GM19240 (cell line): ENCODE measurements around the gene TSPYL6.

Source experiments
- DNase-seq: peaks from one replicate; pipeline ENCODE4 v3.0.0; 2011; ENCODE audit warnings: low spot score; ENCODE audit not compliant: insufficient read length

TSPYL6 gene

GRCh38 chr2:54258166-54258565, 2.1 kb upstream of the TSPYL6 start:
- no peak for DNase-seq

GRCh38 chr2:54255230-54256090, 569 bp downstream of the TSPYL6 start:
- DNase-seq: no peak

- DNase-seq: no peak
Measured at GRCh38 chr2:54254180-54254579, 1.8 kb downstream of the TSPYL6 start.

- no peak for DNase-seq
Measured at GRCh38 chr2:54249629-54250028, 6.4 kb downstream of the TSPYL6 start.

- no peak for DNase-seq
Measured at GRCh38 chr2:54247115-54247514, 8.9 kb downstream of the TSPYL6 start.

GRCh38 chr2:54240515-54241469, 15.2 kb downstream of the TSPYL6 start:
- DNase-seq: no peak

GRCh38 chr2:54239427-54239826, 16.6 kb downstream of the TSPYL6 start:
- DNase-seq: no peak

GRCh38 chr2:54237428-54237827, 18.6 kb downstream of the TSPYL6 start:
- DNase-seq: no peak

GRCh38 chr2:54233832-54234649, 22.0 kb downstream of the TSPYL6 start:
- DNase-seq: no peak

- DNase-seq: no peak
Measured at GRCh38 chr2:54228945-54229344, 27.1 kb downstream of the TSPYL6 start.

- no peak for DNase-seq
Measured at GRCh38 chr2:54227798-54228197, 28.2 kb downstream of the TSPYL6 start.

- no peak for DNase-seq
Measured at GRCh38 chr2:54226260-54226659, 29.8 kb downstream of the TSPYL6 start.

GRCh38 chr2:54224997-54225396, 31.0 kb downstream of the TSPYL6 start:
- DNase-seq: no peak

GRCh38 chr2:54213082-54213481, 42.9 kb downstream of the TSPYL6 start:
- DNase-seq: no peak

- no peak for DNase-seq
Measured at GRCh38 chr2:54212456-54212855, 43.6 kb downstream of the TSPYL6 start.

- no peak for DNase-seq
Measured at GRCh38 chr2:54209379-54209778, 46.6 kb downstream of the TSPYL6 start.

- no peak for DNase-seq
Measured at GRCh38 chr2:54208364-54209240, 47.4 kb downstream of the TSPYL6 start.

GRCh38 chr2:54207666-54208195, 48.3 kb downstream of the TSPYL6 start:
- no peak for DNase-seq

GRCh38 chr2:54206596-54206995, 49.4 kb downstream of the TSPYL6 start:
- DNase-seq: no peak

GRCh38 chr2:54204476-54204875, 51.6 kb downstream of the TSPYL6 start:
- no peak for DNase-seq
